Gastroesophageal sphincter (tissue), 3 donors: Measurements from ENCODE around the gene MYZAP.

Experiments used
- POLR2AphosphoS5 ChIP-seq: sonication (generic); formaldehyde crosslinking; IDR thresholded peaks from one replicate; pipeline ENCODE4 v1.6.1; 2017; ENCODE audit warnings: antibody characterized with exemption
- TF ChIP-seq, protein P1 (sequence below), 4 experiments: fragments of 200-600 bp in 2 of 4; fragments of 450-650 bp in 2 of 4; sonication (generic) in 1 of 4; IDR thresholded peaks; one replicate each; pipeline ENCODE4 v1.5.1; 2017 to 2019; ENCODE audit warnings: antibody characterized with exemption in 4 of 4, mild to moderate bottlenecking in 2 of 4, moderate library complexity in 2 of 4

DNA sequence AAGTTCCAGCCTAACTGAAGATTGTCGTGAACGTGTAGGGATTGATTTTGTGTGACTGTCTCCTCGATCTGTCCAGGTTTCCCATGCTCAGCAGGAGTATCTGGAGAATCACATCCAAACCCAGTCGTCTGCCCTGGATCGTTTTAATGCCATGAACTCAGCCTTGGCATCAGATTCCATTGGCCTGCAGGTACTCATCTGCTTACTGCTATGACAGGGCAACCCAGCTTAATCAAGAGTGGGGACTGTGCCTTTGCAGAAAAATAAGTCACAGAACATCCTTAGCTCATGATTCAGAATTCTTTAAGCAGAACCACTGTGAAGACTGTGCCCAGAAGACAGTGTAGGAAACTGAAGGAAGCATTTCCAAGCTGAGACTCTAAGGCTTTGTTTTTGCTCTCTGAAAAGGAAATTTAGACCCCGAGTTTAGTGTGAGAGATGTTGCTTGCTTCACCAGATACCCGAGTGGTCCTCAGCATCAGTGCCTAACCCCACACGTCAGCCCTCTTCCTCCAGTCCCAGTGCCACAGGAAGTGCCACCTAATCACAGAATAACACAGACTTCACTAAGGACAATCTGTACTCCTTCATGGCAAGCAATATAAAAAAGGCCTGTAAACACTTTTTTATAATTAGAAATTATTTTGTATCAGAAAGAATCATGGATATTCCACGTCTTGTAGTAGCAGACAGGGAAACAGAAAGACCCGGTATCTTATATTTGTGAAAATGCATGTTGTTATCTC lies 34.2 kb downstream of the MYZAP start:
- no peak for TF ChIP-seq POLR2AphosphoS5
- TF ChIP-seq, protein P1, sequence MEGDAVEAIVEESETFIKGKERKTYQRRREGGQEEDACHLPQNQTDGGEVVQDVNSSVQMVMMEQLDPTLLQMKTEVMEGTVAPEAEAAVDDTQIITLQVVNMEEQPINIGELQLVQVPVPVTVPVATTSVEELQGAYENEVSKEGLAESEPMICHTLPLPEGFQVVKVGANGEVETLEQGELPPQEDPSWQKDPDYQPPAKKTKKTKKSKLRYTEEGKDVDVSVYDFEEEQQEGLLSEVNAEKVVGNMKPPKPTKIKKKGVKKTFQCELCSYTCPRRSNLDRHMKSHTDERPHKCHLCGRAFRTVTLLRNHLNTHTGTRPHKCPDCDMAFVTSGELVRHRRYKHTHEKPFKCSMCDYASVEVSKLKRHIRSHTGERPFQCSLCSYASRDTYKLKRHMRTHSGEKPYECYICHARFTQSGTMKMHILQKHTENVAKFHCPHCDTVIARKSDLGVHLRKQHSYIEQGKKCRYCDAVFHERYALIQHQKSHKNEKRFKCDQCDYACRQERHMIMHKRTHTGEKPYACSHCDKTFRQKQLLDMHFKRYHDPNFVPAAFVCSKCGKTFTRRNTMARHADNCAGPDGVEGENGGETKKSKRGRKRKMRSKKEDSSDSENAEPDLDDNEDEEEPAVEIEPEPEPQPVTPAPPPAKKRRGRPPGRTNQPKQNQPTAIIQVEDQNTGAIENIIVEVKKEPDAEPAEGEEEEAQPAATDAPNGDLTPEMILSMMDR (IDR thresholded peaks at IDR 0.05): no peak
